Measurements from ENCODE around the gene PTAR1.

GRCh38 chr9:69771775-69772418 is 12.1 kb upstream of the PTAR1 start:
- TF ChIP-seq, protein P1, sequence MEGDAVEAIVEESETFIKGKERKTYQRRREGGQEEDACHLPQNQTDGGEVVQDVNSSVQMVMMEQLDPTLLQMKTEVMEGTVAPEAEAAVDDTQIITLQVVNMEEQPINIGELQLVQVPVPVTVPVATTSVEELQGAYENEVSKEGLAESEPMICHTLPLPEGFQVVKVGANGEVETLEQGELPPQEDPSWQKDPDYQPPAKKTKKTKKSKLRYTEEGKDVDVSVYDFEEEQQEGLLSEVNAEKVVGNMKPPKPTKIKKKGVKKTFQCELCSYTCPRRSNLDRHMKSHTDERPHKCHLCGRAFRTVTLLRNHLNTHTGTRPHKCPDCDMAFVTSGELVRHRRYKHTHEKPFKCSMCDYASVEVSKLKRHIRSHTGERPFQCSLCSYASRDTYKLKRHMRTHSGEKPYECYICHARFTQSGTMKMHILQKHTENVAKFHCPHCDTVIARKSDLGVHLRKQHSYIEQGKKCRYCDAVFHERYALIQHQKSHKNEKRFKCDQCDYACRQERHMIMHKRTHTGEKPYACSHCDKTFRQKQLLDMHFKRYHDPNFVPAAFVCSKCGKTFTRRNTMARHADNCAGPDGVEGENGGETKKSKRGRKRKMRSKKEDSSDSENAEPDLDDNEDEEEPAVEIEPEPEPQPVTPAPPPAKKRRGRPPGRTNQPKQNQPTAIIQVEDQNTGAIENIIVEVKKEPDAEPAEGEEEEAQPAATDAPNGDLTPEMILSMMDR (IDR thresholded peaks at IDR 0.05), result no peak
- TF ChIP-seq POLR2A (IDR thresholded peaks at IDR 0.05), result no peak
